Activated naive CD4-positive, alpha-beta T cell treated with anti-CD3 and anti-CD28 coated beads, Interleukin-2, amount 10 ng/mL, durations not matched to agents 7 days and 5 days (primary cell): ENCODE data around the gene CACNA1A.
A peak's percentile ranks its signal among the peaks of the same experiment; 100 is the strongest.
"Not testable (repeated sequence)": the region's sequence is repeated elsewhere in the genome, so short reads cannot be mapped to it uniquely, and the experiment has no call there.

Experiments
- CTCF ChIA-PET: fragments of 350-600 bp; sonication (Branson Sonifier 250); formaldehyde crosslinking; loops from one replicate; lab custom pipeline; 2021; ENCODE audit warnings: antibody characterized with exemption; lab: Charles Lee
- DNase-seq: peaks from one replicate; pipeline ENCODE4 v3.0.0-alpha.2; 2020
- H3K27ac Mint-ChIP-seq: one replicate; pipeline ENCODE4 v1.8.0; 2021; ENCODE audit warnings: mild to moderate bottlenecking, moderate library complexity, mixed read lengths
- H3K27me3 Mint-ChIP-seq: one replicate; pipeline ENCODE4 v1.8.0; 2021; ENCODE audit warnings: mild to moderate bottlenecking, mixed read lengths
- H3K36me3 Mint-ChIP-seq: one replicate; pipeline ENCODE4 v1.8.0; 2021; ENCODE audit warnings: mixed read lengths
- H3K4me1 Mint-ChIP-seq: one replicate; pipeline ENCODE4 v1.8.0; 2021; ENCODE audit warnings: mixed read lengths
- H3K4me3 Mint-ChIP-seq: one replicate; pipeline ENCODE4 v1.8.0; 2021; ENCODE audit warnings: mild to moderate bottlenecking, moderate library complexity, mixed read lengths
- H3K9me3 Mint-ChIP-seq: one replicate; pipeline ENCODE4 v1.8.0; 2021; ENCODE audit warnings: mixed read lengths

CACNA1A gene

DNA sequence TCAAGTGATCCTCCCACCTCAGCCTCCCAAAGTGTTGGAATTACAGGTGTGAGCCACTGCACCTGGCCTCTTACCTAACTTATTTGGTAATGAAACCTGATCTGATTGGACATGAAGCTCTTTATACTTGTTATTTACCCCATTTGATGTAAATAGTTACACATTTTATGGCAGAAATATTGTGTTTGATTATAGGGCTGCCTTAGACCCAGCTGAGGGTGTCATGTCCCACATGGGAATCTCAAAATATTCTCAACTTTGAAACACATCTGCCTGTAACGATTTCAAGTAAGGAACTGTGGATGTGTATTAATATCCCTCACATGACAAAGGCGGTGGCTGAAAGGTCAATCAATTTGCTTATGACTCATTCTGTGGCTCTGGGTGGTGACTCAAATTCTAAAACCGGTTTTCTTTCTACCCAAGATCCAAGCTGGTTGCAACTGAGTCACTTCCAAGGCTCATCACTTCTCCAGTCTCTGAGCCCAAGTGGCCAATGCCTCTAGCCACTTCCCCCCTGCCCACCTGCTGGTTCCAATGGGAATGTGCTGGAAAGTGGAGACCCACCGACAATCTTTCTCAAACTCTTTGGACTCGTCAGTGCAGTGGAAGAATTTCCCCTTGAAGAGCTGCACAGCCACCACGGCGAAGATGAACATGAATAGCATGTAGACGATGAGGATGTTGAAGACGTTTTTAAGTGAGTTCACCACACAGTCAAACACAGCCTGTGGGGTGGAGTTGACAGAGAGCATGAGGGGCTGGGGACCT, 245.2 kb downstream of the CACNA1A start:
- Mint-ChIP-seq H3K27ac (no peak overlapping the region), H3K27me3 (peaks cover 60% of the 10 kb centered on the region), H3K4me1 (peaks cover 11% of the 10 kb centered on the region), H3K9me3 (no peaks in the 10 kb centered on the region), H3K4me3 (no peak overlapping the region), H3K36me3 (no peaks in the 10 kb centered on the region)
- CTCF ChIA-PET = interaction anchor here (1.5 to 4.4 kb wide), 2 partner anchors 46 to 66 kb away, joined by 7 to 54 read pairs; no protein-coding TSS in a partner anchor
- DNase-seq = no peak

DNA sequence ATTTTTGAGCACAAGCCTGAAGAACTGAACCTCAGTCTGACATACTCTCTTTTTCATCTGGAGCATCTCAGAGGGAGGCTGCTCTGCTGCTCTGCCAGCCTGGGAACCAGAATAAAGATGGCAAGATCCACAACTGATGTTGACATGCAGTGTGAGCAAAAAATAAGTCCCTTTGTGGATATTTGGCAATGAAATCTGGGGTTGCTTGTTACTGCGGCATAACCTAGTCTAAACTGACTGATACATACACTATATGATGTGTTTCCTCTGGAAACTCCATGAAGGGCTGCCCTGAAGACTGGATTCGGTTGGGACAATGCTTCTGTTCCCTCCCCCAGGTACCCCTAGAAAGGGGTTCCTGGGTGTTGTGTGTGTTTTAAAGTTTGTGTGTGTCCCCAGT, 249.4 kb downstream of the CACNA1A start:
- Mint-ChIP-seq H3K4me1 (peaks cover 6% of the 10 kb centered on the region), H3K36me3 (no peaks in the 10 kb centered on the region), H3K4me3 (no peak overlapping the region), H3K9me3 (no peaks in the 10 kb centered on the region), H3K27me3 (peaks cover 58% of the 10 kb centered on the region), H3K27ac (no peak overlapping the region)
- CTCF ChIA-PET = no interaction called here
- DNase-seq = no peak

DNA sequence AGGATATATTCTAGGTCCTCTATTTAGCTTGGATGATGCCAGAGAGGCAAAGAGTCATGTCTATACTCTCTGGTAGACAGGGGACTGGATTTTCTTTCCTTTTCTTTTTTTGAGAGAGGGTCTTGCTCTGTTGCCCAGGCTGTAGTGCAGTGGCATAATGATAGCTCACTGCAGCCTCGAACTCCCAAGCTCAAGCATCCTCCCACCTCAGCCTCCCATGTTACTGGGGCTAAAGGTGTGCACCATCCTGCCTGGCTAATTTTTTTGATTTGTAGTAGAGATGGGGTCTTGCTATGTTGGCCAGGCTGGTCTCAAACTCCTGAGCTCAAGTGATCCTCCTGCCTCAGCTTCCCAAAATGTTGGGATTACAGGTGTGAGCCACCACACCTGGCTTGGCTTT, 249.9 kb downstream of the CACNA1A start:
- H3K27me3 Mint-ChIP-seq = peaks cover 57% of the 10 kb centered on the region
- CTCF ChIA-PET, DNase-seq, H3K27ac Mint-ChIP-seq, H3K4me1 Mint-ChIP-seq, H3K36me3 Mint-ChIP-seq, H3K9me3 Mint-ChIP-seq, H3K4me3 Mint-ChIP-seq: not testable (repeated sequence)

DNA sequence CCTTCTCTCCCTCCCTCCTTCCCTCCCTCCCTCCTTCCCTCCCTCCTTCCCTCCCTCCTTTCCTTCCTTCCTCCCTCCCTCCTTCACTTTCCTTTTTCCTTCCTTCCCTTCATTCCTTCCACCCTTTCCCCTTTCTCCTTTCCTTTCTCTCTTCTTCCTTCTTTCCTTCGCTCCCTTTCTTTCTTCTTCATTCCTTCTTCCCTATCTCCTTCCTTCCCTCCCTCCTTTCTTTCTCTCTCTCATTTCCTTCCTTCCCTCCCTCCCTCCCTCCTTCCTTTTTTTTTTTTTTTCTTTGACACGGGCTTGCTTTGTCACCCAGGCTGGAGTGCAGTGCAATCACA, 250.6 kb downstream of the CACNA1A start:
- no peak overlapping the region for H3K4me3 Mint-ChIP-seq
- H3K4me1 Mint-ChIP-seq = no peaks in the 10 kb centered on the region
- peaks cover 54% of the 10 kb centered on the region for H3K27me3 Mint-ChIP-seq
- H3K36me3 Mint-ChIP-seq = no peaks in the 10 kb centered on the region
- no peak for DNase-seq
- CTCF ChIA-PET = no interaction called here
- H3K9me3 Mint-ChIP-seq = no peaks in the 10 kb centered on the region
- H3K27ac Mint-ChIP-seq = no peak overlapping the region

DNA sequence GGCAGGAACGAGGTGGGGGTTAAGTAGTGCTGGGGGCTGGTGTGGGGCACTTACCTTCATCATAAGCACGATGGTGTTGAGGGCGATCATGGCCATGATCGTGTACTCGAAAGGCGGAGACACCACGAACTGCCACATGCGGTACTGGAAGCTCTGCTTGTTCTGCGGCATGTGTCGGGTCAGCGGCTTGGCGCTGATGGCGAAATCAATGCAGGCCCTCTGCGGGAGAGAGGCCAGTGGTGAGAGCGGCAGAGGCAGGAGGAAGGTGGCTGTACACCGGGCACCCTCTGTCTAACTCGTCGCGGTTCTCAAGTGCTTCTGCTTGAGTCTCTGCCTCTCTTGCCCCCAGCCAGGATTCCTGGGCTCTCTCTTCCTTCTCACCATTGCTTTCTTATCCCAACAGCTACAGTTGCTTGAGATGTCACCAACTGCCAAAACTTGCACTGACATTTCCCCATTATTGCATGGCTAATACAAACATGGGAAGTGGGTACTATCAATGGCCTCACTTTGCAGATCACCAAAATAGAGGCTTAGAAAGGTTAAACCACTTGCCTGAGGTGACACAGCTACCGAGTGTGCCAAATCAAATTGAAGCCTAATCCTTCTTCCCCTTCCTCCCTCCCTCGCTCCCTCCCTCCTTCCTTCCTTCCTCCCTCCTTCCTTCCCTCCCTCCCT, 251.1 kb downstream of the CACNA1A start:
- H3K27me3 Mint-ChIP-seq = peaks cover 54% of the 10 kb centered on the region
- CTCF ChIA-PET = no interaction called here
- H3K9me3 Mint-ChIP-seq = no peaks in the 10 kb centered on the region
- DNase-seq = no peak
- H3K4me3 Mint-ChIP-seq = no peak overlapping the region
- H3K4me1 Mint-ChIP-seq = no peaks in the 10 kb centered on the region
- no peaks in the 10 kb centered on the region for H3K36me3 Mint-ChIP-seq
- no peak overlapping the region for H3K27ac Mint-ChIP-seq

DNA sequence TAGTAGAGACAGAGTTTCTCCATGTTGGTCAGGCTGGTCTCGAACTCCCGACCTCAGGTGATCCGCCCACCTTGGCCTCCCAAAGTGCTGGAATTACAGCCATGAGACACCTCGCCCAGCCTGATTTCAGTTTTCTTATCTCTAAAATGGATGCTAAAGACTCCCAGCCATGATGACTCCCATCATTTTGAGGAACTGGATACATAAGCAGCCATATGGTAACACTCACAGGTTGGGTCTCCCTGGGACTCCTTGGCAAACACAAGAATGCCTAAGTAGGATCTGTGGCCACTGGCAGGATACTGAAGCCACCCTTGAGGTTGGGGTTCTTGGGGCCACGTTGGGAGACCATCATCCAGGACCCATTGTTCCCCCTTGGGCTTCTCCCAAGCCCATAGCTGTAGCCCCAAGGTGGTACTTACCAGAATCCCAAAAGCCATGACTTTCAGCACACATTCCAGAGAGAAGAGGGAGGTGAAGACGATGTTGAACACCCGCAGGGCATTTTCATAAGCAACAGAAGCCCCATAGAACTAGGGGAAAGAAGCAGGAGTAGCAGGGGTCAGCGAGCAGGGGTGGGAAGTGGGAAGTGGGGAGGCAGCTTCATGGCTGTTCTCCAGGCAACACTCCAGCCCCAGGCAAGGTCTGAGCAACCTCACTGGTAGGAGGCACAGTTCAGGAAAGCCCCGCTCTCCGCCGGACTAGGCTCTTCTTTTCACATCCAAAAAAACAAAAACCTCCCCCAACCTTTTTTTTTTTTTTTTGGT, 253.5 kb downstream of the CACNA1A start:
- Mint-ChIP-seq H3K4me1 (peaks cover 2% of the 10 kb centered on the region), H3K4me3 (no peak overlapping the region), H3K9me3 (no peaks in the 10 kb centered on the region), H3K36me3 (no peaks in the 10 kb centered on the region), H3K27ac (no peak overlapping the region), H3K27me3 (peaks cover 49% of the 10 kb centered on the region)
- CTCF ChIA-PET = no interaction called here
- no peak for DNase-seq

DNA sequence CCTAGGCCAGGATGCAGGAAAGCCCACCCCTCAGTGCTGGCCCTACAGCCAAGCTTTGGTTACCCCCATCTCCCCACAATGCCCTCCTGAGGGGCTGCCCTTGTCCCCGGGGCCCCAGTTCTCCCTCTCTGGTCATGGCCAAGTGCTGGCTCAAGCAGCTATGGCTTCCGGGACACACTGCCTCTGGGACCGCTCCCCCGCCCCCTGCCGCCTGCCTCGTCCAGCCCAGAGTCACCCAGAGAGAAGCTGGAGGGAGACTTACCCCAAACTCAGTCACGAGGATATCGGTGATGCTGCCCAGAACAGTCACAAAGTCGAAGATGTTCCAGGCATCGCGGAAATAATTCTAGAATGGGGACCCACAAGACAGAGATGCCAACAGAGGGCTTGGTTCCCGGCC, 261.4 kb downstream of the CACNA1A start:
- Mint-ChIP-seq H3K4me1 (peaks cover 20% of the 10 kb centered on the region), H3K27me3 (peaks cover 32% of the 10 kb centered on the region), H3K36me3 (no peaks in the 10 kb centered on the region), H3K27ac (no peak overlapping the region), H3K9me3 (no peaks in the 10 kb centered on the region), H3K4me3 (no peak overlapping the region)
- CTCF ChIA-PET = interaction anchor here (1.7 to 2.3 kb wide), 2 partner anchors 33 to 50 kb away, joined by 6 to 7 read pairs; no protein-coding TSS in a partner anchor
- DNase-seq = no peak

DNA sequence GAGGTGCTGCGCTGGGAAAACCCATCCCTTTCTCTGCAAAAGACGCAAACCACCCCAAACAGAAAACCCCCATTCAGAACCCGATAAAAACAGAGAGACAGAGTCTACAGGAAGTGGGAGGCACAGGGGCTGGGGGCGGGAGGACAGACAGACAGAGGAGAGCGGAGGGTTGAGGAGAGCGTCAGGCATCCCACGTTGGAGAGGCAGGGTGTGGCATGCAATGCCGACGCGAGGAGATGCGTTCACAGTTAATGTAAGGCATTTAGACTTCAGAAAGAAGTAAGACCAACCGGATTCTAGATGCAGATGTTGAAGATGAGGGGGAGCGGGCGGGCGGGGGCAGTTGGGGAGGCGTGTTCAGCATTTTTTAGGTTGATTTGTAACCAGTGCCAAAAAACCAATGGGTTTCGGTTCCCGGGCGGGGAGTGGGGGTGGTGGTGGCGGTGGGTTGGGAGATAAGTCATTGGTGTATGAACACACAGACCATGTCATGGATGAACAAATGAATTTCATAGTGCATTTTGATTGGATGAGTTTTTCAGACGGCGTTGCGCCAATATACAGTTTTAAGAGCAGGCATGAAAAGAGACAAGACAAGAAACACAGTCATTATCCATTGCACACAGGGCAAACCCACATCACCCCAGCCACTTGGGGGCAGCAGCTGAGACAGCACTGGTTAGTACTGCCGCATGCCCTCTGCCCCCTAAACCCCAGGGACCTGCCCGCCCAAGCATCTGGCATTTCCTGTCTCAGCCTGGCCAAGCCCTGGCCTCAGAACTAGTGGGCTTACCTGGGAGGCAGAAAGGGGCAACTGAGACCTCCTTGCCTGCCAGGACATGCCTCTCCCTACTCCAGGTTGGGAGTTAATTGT, 264.8 kb downstream of the CACNA1A start:
- H3K36me3 Mint-ChIP-seq = no peaks in the 10 kb centered on the region
- no peaks in the 10 kb centered on the region for H3K9me3 Mint-ChIP-seq
- H3K27ac Mint-ChIP-seq = no peak overlapping the region
- H3K4me3 Mint-ChIP-seq = no peak overlapping the region
- peaks cover 35% of the 10 kb centered on the region for H3K27me3 Mint-ChIP-seq
- peaks cover 21% of the 10 kb centered on the region for H3K4me1 Mint-ChIP-seq
- DNase-seq = no peak
- CTCF ChIA-PET = no interaction called here

DNA sequence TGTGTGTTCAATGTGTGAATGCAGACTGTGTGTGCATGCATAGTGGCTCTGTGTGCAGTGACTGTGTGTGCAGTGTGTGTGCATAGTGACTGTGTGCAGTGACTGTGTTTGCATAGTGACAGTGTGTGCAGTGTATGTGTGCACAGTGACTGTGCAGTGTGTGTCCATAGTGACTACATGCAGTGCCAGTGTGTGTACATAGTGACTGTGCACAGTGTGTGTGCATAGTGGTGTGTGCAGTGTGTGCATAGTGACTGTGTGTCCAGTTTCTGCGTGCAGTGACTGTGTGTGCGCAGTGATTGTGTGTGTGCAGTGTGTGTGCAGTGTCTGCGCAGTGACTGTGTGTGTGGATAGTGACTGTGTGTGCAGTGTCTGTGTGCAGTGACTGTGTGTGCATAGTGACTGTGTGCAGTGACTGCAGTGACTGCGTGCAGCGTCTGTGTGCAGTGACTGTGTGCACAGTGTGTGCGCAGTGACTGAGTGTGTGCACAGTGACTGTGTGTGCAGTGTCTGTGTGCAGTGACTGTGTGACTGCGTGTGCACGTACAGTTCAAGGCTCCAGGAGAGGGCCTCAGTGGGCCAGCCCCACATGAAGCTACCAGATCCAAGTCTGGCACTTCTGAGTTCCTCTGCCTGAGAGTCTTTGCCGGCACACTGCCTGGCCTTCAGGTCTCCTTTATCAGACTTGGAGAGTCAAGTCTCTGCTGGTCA, 265.8 kb downstream of the CACNA1A start:
- Mint-ChIP-seq H3K4me1 (peaks cover 26% of the 10 kb centered on the region), H3K27ac (peak overlapping the region; percentile 20), H3K4me3 (no peak overlapping the region), H3K36me3 (peaks cover 6% of the 10 kb centered on the region), H3K27me3 (peaks cover 35% of the 10 kb centered on the region), H3K9me3 (peaks cover 5% of the 10 kb centered on the region)
- CTCF ChIA-PET = no interaction called here
- DNase-seq = no peak

DNA sequence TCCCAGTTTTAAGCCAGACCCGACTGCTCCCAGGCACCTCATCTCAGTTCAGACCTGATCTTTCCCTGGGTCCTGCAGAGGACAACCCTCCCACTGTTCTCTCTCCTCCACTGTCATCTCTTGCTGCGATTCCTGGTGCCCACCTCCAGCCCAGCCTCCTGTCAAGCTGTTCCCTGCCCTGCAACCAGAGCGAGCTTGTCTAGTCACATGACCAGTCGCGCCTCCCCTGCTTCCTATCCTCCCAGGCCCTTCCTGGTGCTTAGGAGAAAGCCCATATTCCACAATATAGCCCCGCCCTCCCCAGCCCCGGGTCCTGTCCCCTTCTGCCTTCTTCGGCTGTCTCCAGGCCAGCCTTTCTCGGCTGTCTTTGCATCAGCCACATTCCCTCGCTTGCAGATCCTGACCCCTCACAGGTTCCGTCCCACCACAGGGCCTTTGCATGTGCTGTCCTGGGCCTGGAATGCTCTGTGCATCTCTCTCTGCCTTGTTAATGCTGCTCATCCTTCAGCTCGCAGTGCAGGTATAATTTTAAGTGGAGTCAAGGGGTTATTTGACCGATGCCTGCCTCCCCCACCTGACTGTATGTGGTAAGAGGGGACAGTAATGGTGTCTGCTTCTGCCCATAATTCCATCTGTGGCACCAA, 267.3 kb downstream of the CACNA1A start:
- Mint-ChIP-seq H3K4me3 (no peak overlapping the region), H3K27ac (peak overlapping the region; percentile 12), H3K4me1 (peaks cover 39% of the 10 kb centered on the region), H3K36me3 (peaks cover 16% of the 10 kb centered on the region), H3K27me3 (peaks cover 33% of the 10 kb centered on the region), H3K9me3 (peaks cover 13% of the 10 kb centered on the region)
- DNase-seq = no peak
- CTCF ChIA-PET = no interaction called here

DNA sequence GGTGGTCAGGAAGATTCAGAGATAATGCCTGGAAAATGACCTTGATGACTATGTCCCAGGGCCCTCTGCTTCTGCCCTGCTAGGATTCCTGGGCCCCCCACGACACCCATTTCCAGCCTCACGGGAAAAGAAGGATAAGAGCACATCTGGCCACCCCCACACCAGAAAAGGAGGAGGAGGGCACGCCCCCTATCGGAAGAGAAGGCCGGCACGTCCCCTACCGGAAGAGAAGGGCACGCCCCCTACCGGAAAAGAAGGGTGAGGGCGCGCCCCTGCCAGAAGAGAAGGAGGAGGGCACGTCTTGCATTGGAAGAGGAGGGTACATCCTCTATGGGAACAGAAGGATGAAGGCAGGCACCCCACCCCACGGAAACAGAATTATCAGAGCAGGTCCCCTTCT, 271.8 kb downstream of the CACNA1A start:
- H3K36me3 Mint-ChIP-seq = peaks cover 16% of the 10 kb centered on the region
- no peak overlapping the region for H3K4me3 Mint-ChIP-seq
- H3K27me3 Mint-ChIP-seq = peaks cover 48% of the 10 kb centered on the region
- H3K9me3 Mint-ChIP-seq = peaks cover 13% of the 10 kb centered on the region
- CTCF ChIA-PET = no interaction called here
- peak overlapping the region; percentile 56 for H3K27ac Mint-ChIP-seq
- DNase-seq = peak; percentile 70
- H3K4me1 Mint-ChIP-seq = peaks cover 18% of the 10 kb centered on the region

DNA sequence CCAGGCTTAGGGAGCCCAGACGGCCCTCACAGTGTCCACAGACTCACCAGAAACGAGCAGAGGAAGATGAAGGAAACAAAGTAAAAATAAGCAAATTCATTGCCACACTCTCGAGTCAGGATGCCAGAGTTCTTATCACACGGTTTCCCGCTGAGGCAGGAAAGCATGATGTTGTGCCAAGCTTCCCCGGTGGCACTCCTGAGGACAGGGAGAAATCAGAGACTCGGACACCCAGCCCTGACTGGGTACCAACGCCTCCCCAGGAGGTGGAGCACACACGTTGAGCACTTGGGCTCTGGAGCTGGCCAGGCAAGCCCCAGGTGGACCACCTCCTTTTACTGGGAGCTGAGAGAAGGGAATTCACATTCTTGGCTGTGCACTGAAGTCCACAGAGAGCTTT, 274.6 kb downstream of the CACNA1A start:
- Mint-ChIP-seq H3K4me1 (peaks cover 18% of the 10 kb centered on the region), H3K27ac (no peak overlapping the region), H3K4me3 (no peak overlapping the region), H3K9me3 (peaks cover 13% of the 10 kb centered on the region), H3K27me3 (peaks cover 59% of the 10 kb centered on the region), H3K36me3 (peaks cover 16% of the 10 kb centered on the region)
- no peak for DNase-seq
- CTCF ChIA-PET = no interaction called here

DNA sequence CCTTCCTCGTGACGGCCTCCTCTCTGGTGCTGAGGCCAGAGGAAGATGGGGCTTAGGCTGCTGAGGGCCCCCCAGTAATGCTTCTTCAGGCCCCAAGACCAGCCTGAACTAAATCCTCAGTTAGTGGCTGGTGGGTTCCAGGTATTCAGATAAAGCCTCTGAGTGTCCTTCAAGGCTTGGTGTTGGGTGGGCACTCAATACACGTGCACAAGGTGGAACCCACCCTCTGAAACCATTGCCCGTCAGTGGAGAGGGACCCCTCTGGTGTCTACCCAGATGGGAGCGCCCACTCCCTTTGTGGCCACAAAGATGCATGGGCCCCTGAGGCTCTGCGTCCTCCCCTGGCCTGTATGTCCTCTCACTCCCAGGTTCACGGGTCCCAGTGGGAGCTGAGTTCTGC, 277.0 kb downstream of the CACNA1A start:
- no peak overlapping the region for H3K27ac Mint-ChIP-seq
- H3K4me1 Mint-ChIP-seq = peaks cover under 1% of the 10 kb centered on the region
- CTCF ChIA-PET = no interaction called here
- no peak for DNase-seq
- no peak overlapping the region for H3K4me3 Mint-ChIP-seq
- H3K27me3 Mint-ChIP-seq = peaks cover 79% of the 10 kb centered on the region
- H3K36me3 Mint-ChIP-seq = peaks cover under 1% of the 10 kb centered on the region
- H3K9me3 Mint-ChIP-seq = no peaks in the 10 kb centered on the region
